Measurements from ENCODE around the gene NDNF.

Gene NDNF

DNA sequence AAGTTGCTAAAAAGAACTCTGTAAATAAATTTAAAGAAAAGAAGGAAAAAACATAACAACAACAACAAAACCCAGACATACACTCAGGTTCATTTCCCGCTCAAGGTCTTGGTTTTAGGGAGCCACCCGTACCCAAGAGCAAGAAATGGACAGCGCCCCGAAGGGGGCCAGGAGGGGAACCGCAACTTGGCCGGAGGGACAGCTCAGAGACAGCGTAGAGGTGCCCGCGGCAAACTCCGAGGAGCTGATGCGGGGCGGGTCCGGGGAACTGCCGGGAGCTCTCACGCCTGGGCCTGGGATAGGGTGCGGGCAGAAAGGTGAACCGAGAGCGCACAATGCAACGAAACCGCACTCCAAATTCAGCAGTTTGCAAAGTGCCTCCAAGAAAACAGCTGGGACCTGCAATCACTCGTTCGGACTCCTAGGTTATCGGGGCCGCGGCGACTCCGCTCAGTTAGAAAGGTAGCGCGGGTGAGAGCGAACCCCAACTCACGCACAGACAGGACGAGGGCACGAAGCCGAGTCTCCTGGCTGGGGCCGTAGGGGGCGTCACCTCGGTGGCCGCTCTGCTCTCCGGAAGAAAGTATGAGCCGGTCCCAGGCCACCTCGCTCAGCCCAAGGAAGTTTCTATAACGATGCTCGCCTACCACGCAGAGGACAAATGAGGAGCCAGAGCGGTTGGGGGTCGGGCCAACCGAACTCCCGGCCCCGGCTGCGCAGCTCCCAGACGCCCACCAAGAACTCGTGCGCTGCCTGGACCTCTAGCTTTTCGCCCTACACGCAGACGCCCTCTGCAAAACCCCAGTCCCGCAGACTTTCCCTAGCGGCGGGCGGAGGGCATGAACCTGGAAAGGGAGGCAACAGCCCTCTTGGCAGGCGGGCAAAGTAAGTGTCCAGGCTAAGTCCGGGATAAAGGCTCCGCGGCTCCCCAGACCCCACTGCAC lies 1.4 kb downstream of the NDNF start:
- DNase-seq, result no peak

DNA sequence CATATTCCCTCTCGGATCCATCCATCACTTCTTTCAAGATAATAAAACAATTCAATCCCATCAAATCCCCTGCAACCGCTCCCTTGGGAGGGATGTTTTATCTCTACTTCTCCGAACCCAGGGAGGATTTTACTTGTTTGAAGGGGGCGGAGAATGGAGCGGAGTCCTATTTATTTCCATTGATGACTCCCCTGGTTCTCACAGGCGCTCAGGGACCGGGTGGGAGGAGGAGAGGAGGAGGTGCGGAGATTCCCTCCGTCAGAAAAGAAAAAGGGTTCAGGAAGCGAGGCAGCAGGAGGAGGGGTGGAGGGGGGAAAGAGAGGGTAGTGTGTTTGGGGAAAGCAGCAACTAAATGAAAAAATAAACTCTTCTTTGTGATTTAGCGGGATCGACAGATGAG lies 2.1 kb downstream of the NDNF start:
- no peak for DNase-seq

DNA sequence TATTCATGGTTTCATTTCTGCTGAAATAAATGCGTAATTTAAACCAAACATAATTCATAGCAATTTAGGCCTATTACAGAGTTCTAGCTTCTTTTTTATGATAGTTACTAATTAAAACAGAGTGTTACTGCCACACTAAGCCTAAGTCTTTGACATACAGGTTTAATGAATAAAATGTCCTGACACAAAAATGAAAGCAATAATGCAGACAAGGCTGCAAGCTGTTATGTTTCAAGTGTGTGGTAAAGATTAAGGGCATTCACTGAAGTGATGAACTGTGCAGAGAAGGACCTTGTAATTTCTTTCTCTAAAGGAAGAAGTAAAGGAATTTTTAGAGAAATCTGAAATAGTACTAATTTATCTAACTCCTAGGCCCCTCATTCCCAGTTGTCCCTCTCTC lies 2.9 kb downstream of the NDNF start:
- no peak for DNase-seq

DNA sequence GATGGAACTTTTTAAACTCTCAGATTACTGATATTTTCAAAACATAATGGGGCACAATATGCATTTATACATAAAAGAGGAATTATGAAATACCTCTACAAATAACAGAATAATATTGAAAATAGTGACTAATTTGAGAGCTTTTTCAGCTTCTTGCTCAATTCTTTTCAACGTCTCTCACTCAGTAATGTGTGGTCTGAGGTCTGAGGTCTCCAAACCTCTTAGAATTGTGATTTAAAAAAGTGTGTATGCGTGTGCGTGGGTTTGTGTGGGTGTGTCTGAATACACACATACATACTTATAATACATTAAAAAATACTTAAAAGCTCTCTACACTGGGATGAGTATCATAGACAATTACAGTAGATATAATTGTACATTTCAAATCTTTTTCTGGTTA lies 7.9 kb downstream of the NDNF start:
- no peak for DNase-seq

DNA sequence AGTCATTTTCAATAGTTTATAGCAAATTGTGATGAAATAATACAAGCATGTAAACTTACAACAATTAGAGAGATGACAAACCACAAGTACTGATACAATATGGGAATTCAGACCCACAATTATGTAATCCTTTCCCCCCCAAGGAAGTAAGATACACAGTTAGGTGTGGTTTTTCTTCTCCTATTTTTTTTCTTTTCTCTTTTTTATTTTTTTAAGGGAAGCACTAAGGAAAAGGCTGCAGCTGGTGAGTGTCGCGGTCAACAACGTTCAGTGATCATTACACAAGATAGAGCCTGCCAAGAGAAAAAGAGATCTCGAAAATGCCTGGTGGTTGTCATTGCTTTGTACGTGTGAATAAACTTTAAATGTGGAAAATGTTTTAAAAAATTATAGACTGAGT lies 9.8 kb downstream of the NDNF start:
- no peak for DNase-seq

DNA sequence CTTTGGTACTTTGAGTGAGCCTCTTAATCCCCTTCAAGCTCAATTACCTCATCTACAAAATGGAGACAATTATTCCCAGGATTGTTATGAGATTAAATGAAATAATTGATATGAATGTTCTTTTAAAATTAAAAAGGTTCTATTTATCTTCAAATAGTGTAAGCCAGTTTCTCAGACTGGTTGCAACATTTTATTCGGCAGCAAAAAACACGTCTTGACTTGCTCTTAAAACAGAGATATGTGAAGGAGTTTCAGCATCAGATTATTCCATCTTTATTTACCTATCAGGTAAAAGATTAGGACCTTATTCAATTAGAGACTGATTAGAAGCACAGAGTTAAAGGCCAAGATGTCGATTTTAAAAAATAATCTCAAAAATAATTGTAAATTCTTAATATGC lies 10.5 kb downstream of the NDNF start:
- no peak for DNase-seq

DNA sequence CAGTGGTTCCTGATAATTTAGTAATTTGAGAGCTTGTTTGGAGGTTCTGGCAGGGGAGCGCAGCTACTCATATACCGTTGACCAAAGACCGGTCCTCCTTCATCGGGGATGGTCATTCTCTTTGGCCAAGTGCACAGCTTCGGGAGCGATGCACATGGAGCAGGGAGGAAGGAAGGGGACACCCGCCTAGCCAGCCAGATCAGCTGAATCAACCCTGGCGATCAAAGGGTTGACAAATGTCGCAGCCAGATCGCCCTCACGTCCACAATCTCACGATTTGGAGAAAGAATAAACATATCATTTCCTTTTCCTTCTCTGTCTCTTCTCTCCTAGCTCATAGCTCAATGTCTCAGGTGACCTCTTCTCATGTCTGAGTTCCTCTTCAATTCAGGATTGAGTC lies 11.1 kb downstream of the NDNF start:
- DNase-seq, result no peak

DNA sequence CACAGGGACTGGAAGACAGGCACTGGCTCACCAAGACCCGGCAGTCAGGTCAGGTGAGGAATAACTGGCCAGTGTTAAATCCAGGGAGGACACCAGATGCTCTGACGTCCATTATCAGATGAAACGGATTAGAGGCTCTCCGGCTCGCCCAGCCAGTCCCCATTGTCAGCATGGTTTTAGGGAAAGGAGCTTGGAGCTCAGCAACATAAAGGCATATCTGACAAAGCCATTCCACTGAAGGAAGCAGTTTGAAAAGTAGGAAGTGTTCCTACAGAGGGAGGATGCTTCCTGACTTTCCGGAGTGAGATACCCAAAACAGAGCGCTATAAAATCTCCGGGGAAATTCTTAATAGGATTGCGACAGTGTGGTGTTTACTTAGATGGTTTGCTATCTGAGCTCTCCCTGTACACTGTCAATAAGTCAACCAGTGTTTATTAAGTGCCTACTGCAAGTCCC lies 14.8 kb downstream of the NDNF start:
- DNase-seq, result no peak

DNA sequence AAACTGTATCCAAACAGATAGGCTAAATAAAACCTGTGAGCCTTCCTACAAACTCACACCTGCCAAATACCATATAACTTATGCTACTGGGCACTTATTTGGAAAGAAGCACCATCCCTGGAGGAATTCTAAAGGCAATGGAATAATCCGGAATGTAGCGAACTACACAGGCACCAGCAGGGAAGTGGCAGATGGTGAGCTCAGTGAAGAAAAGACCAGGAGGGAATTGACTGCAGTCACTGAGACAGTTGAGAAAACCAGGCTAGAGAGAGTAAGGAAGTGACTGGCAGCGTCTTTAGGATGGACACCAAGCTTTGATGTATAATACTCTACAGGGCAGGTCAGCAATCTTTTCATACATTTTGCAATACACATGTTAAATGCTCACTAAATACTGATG lies 16.3 kb downstream of the NDNF start:
- no peak for DNase-seq

DNA sequence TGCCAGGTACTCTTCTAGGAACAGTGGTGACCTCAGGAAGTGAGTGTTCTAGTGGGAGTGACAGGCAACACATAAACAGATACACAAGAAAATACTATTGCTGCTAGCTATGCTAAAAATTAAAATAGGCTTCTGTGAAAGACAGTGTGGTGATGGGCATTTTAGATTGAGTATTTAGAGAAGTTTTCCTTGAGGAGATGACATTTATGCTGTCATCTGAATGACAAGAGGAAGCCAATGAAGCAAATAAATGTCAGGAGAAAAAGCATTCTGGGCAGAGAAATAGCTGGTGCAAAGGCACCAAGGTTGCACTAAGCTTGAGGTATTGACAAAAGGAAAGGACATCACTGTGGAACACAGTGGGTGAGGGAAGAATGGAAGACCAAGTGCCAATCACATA lies 18.0 kb downstream of the NDNF start:
- no peak for DNase-seq

DNA sequence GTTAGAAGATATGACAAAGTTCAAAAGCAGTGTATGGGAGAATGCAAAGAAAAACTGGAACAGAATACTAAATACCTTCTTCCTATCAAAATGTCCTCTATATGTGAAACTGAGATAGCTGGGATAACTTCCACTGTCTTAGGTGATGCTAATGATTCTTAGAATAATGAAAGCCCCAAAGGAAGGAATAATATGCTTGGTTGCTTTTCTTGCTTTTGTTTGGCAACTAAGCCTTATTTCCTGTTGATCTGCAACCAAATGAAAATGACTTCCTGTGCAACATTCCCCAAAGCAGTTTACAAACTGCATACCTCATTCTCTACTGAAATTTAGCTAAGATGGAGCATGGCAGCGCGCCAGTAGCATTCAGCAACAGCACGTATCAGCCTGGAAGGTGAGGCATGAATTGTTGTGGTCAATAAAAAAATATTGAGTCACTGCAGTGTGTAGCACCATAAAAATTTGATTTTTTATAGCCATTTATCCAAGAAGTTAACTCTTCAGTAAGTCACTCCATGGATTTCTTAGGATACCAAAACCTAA lies 18.7 kb downstream of the NDNF start:
- no peak for DNase-seq

DNA sequence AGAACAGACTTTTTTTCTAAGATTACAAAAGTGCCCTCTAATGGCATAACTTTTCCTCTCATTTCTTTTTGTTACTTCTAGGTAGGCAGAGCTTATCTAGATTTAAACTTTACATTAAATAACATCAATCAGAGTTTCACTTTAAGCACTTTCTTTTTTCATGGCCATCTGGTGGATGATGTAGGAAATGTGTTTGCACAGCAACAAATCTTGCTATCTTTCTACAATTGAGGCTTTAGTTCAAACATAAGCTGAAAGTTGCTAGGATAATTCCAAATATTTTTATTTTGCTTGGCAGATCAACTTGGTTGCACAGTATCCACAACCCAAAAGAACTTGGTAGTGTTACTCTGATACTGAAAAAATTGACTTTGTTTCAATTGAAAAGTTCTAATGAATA lies 22.0 kb downstream of the NDNF start:
- no peak for DNase-seq

DNA sequence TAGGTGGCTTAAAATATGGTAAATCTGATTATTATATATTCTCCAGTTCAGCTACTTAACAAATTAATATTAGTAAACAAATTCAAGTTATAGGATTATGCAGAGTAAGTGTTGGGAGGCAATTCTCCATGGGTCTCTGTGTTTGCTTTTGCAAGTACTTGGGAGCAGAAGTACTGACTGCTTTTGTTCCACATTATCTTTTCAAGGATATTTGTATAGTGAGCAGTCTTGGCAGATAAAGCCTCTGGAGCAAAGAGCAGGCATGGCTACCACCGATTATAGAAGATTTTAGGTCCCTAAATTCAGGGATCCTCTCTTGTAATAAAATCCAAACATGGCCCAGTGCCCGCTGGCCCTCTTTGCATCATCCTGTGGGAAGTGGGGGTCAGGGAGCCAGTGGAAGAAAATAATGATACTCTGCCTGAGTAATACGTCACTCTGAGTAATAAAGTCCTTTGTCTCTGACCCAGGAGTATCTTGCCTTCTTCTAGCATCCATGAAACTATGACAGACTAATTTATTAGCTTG lies 23.2 kb downstream of the NDNF start:
- DNase-seq, result no peak

DNA sequence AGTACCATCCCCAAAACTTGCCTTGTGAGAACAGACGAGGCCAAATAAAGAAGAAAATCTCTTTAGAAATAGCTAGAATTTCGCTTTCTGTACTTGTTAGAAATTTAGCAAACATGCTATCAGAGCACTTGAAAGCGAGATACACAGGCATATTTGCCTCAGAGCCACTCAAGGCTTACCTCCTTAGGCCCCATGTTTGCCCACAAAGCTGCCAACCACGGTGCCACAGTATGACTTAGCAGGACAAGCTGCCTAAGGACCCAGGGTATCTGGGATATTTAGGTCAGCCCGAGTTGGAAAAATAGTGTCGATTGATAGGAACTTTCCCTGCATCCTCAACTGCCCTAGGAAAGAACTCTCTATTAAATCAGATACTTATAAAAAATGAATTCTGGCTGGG lies 24.2 kb downstream of the NDNF start:
- DNase-seq, result no peak

DNA sequence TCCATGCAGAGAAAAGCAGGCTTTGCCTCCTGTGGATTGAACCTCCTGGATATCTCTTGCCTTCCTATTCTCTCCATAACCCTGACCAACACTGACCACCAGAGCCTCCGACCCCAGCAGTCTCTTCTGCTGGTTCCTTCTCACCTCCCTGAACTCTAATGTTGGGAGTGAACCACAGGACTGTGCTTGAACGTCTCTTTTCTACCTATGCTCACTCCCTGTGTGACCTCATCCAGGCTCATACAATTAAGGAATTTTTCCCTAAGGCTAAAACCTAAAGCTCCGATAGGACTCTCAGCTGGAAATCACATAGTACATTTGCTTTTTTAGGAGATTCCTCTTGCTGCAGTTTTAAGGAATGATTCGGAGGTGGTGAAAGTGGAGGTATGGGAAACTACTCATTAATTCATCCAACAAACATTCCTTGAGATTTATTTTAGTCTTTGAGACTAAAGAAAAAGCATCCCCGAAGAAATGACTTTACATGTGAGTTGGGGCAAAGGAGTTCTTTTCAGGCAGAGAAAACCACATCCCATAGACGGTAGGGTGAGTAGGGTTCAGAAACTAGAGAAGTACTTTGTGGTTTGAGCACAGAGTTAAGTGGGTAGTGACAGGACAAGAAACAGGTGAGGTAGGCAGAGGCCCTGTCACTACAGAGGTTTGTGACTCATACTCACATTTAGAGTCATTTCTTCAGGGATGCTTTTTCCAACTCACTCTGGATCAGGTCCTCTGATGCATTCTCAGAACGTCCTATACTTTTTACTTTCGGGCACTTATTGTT lies 30.8 kb downstream of the NDNF start:
- DNase-seq, result no peak

DNA sequence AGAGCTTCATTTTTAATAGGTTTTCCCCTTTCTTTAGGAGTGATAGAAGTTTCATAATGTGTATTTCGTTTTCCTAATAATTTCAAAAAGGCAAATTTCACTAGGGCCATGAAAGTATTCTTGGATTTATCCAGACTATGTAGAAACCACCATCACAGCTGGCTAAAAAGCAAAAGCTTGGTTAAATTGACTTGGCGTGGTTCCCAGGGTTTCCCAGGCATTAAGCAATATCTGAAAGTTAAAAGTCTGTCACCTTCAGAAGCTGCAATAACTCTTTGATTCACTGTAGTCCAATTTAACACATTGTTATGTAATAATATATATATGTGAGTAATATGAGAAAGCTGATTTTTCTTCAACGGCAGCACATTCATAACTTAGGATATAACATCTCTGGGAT lies 38.3 kb downstream of the NDNF start:
- DNase-seq, result no peak

DNA sequence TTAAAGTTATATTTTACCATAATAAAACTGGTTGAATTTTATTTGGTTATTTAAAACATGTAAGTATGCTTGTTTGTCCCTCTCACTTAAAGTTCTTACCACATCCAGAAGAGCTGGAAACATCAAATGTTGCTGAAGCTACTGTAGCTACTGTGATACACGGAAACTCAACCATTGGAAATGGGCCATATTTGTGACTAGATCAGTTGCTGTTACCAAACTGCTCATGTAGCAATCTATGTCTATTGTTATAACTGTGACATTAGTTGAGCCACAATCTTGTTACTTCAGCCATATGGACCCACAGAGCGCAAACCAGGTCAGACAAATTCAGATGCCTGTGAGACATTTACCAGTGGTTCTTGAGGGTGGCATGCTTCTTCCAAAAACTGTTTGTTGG lies 41.6 kb downstream of the NDNF start:
- DNase-seq, result no peak

DNA sequence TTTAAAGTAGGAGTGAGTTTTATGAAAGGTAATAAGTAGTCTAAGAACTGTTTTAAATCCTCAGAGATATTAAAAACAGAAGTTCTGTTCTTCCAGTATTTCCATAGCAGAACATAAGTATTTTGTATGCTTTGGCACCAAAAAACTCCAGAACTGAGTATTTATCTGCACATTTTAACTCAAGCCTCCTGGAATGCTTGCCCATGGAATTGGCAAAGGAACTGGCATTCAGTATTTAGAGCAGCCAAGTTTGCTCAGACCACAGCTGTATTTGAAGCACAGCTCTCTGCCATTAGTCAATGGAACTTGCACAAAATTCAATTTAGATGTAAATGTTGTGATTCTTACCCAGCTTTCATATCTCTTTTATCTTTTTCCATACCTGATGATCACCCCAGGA lies 42.2 kb downstream of the NDNF start:
- no peak for DNase-seq

DNA sequence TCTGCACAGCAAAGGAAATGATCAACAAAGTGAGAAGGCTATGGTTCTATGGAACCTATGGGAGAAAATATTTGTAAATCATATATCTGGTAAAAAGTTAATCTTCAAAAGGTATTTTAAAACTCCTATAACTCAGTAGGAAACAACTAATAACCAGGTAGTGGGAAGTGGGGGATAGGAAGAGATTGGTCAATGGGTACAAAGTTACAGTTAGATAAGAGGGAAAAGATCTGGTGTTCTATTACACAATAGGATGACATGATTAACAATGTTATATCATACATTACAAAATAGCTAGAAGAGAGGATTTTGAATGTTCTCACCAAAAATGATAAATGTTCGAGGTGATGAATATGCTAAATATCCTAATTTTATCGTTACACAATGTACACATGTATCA lies 46.3 kb downstream of the NDNF start:
- DNase-seq, result no peak

DNA sequence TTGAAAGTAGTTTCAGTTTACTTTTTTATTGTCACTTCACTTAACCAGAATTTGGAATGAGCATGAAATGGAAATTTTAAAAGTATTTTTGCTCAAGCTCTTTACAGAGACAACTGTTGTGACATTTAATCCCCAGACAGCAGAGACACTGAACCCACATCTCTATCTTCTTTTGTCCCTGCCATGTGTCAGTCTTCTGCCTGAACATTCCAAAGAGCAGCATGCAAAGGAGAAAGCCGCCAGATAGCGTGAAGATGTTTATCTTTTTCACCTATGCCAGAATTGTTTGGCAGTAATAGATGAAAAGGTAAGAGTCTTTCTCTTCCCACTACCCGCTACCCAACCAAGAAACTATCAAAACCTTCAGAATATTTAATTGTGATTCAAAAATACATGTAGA lies 46.8 kb downstream of the NDNF start:
- no peak for DNase-seq

DNA sequence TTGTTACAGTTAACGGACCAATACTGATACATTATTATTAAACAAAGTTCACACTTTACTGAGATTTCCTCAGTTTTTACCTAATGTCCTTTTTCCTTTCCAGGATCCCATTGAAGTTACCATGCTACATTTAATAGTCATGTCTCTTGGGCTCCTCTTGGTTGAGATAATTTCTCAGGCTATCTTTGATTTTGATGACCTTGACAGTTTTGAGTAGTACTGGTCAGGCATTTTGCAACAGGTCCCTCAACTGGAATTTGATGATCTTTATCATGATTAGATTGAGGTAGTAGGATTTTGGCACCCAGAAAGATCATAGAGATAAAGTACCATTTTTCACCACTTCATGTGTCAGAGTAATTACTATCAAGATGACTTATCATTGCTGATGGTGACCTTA lies 53.8 kb downstream of the NDNF start:
- no peak for DNase-seq

DNA sequence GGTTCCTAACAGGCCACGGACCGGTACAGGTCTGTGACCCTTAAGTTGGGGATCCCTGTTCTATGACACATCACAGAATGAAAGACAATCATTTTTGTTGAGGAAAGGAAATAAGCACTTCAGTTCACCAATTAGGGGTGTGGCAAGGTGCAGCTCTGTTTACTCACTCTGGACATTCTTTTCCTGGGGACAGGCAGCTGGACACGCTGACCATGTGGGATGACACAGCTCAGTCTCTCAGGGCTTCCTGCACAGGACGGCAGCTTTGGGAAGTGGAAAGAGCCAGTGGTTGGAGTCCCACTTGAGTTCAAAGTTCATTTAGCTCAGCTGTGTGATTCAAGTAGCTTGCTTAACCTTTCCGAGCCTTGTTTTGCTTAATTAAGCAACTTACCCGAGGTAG lies 55.7 kb downstream of the NDNF start:
- no peak for DNase-seq

DNA sequence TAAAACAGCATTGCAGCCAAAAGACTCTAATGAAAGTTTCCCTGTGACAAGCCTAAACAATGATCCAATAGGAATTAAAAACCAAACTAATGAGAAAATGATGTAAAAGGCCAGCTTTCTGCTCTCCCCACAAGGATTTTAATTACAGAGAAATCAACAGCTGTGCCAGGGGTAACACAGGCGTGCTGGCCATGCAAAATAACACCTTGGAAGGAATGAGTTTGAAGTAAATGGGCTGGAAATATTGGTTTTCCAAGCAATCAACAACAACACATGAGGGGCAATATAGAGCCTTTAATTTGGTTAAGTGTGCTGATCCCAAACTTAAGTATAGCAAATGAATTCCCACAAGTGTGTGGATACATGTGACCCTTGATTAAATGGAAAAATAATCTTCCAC lies 56.9 kb downstream of the NDNF start:
- DNase-seq, result no peak

DNA sequence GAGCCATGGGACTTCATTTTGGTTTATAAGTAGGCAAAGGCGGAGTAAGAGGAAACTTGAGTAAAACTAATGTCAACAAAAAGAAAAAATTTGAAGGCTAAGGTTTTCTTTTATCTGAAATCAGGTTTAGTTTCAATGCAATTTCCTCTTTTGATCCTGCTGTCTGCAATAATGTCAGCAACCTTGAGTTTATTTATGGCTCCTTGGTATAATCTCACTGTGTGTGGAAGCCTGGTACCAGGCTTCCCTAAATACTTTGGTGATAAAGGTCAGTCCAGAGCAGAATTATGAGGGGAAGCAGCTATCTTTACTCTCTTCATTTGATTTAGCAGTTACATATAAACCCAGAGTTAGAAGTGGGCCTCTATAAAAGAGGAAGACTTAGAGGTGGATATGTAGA lies 57.8 kb downstream of the NDNF start:
- no peak for DNase-seq

Measured in NCI-H1092 treated with DMSO at 0.1 percent for 48 hours (cell line).